Panc1 (cell line): ENCODE results near the gene PIGH. TPM values are rescaled to one million over a fixed set of nuclear protein-coding genes. Genes with fewer than 3 reads are reported as not detected.

Experiments
- ATAC-seq: fragments of 200-7000 bp; cut with Tn5 transposase; 2 replicates; pipeline ENCODE4 v1.9.1; 2020; ENCODE audit warnings: mild to moderate bottlenecking, moderate library complexity
- BruUV-seq: library from RNA; stranded (reverse); fragments of 400-500 nt; replicated peaks from 2 replicates; lab custom pipeline; 2021; lab: Mats Ljungman, UMichigan
- CTCF ChIA-PET: fragments of 300-600 bp; sonication (Branson Sonifier 250); formaldehyde crosslinking; loops from one replicate; lab custom pipeline; 2022; ENCODE audit warnings: antibody characterized with exemption; lab: Charles Lee
- POLR2A ChIA-PET: fragments of 300-600 bp; sonication (Branson Sonifier 250); formaldehyde crosslinking; loops from one replicate; lab custom pipeline; 2022; ENCODE audit warnings: antibody characterized with exemption; lab: Charles Lee
- DNase-seq: peaks from one replicate; pipeline ENCODE4 v3.0.0-alpha.2; 2010; ENCODE audit warnings: low read depth, low spot score
- H3K27ac ChIP-seq: 2 replicates; pipeline ENCODE4 v1.5.1; 2011; ENCODE audit warnings: mild to moderate bottlenecking, low read length, inconsistent platforms
- H3K27me3 ChIP-seq: fragments of 200-500 bp; sonication (Bioruptor generic); 2 replicates; pipeline ENCODE4 v1.6.0; 2014; ENCODE audit warnings: low read length, inconsistent platforms; ENCODE audit not compliant: control insufficient read depth, insufficient read depth
- H3K36me3 ChIP-seq: fragments of 200-500 bp; sonication (Bioruptor generic); 2 replicates; pipeline ENCODE4 v1.5.1; 2014; ENCODE audit warnings: inconsistent platforms, mild to moderate bottlenecking, low read length, moderate library complexity; ENCODE audit not compliant: control insufficient read depth, insufficient read depth
- H3K4me1 ChIP-seq: 2 replicates; pipeline ENCODE4 v1.5.1; 2011; ENCODE audit warnings: inconsistent platforms, mild to moderate bottlenecking, low read length, moderate library complexity; ENCODE audit not compliant: control insufficient read depth, insufficient read depth
- H3K4me3 ChIP-seq, 2 experiments: 2 replicates each; pipeline ENCODE4 v1.5.1; 2011 to 2012; ENCODE audit warnings: low read depth in 2 of 2, low read length in 2 of 2, mild to moderate bottlenecking in 2 of 2, inconsistent platforms in 1 of 2, moderate library complexity in 1 of 2
- H3K9me3 ChIP-seq: fragments of 200-500 bp; sonication (Bioruptor generic); 2 replicates; pipeline ENCODE4 v1.5.1; 2014; ENCODE audit warnings: low read depth, mild to moderate bottlenecking, inconsistent platforms, low read length, moderate library complexity; ENCODE audit not compliant: control insufficient read depth, insufficient read depth
- POLR2AphosphoS5 ChIP-seq: IDR thresholded peaks from 2 replicates; pipeline ENCODE4 v1.6.1; 2012; ENCODE audit warnings: mild to moderate bottlenecking, low read depth, low read length, moderate library complexity
- SIN3A ChIP-seq: IDR thresholded peaks from 2 replicates; pipeline ENCODE4 v1.6.1; 2012; ENCODE audit warnings: low read depth, mild to moderate bottlenecking, low read length, moderate library complexity, borderline replicate concordance; ENCODE audit not compliant: insufficient read depth
- TCF7L2 ChIP-seq: IDR thresholded peaks from 2 replicates; pipeline ENCODE4 v1.6.1; 2011; ENCODE audit warnings: mild to moderate bottlenecking, low read depth, low read length, inconsistent platforms
- in situ Hi-C: cut with HindIII; loops from 2 replicates; pipeline ENCODE4 v1.10.0; 2016; ENCODE audit warnings: low sequenced_read_pairs, low pct_unique_long_range_greater_than_20kb
- intact Hi-C: fragments of 100-400 bp; cut with micrococcal nuclease; formaldehyde crosslinking; loops from one replicate; pipeline ENCODE4 v1.10.0; 2022; ENCODE audit not compliant: unreplicated experiment
- total RNA-seq: library from RNA; stranded (reverse); gene quantifications from one replicate; pipeline ENCODE4 v1.2.1, GENCODE V29; 2021; ENCODE audit not compliant: unreplicated experiment
- TF ChIP-seq, protein P1 (sequence below), 2 experiments: IDR thresholded peaks; 2 replicates each; pipeline ENCODE4 v1.6.1; 2011 to 2012; ENCODE audit warnings: low read depth in 2 of 2, control low read depth in 1 of 2, low read length in 1 of 2, mild to moderate bottlenecking in 1 of 2, moderate library complexity in 1 of 2; ENCODE audit not compliant: insufficient read depth in 1 of 2
- TF ChIP-seq, protein P2 (sequence below): fragments of 450-650 bp; IDR thresholded peaks from 2 replicates; pipeline ENCODE4 v1.5.1; 2017; ENCODE audit warnings: mild to moderate bottlenecking

PIGH gene
- total RNA-seq, 1 experiment from 2014 or later, result 13.3 TPM

DNA sequence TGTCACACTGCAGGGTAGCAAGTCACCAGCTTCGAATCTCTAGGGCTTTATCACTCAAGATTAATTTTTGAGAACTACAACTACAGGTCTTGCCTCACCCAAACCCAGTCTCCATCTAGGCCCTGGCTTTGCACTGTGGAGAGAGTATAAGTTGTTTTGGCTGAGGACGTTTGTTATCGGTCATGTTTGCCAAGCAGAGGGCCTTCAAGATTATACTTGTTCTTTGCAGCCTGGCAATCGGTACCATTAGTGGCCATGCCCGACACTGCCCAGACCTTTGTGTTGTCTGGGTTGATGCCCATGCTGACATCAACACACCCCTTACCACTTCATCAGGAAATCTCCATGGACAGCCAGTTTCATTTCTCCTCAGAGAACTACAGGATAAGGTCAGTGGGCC is 45.3 kb upstream of the PIGH start:
- POLR2A ChIA-PET, result no interaction called here
- no peaks in the 10 kb centered on the region for H3K4me1 ChIP-seq
- peaks cover 3% of the 10 kb centered on the region; the same call in 1 of the 2 replicates for H3K36me3 ChIP-seq
- H3K4me3 ChIP-seq, result no peak overlapping the region
- intact Hi-C loops, result no loop called here
- in situ Hi-C loops, result no loop called here
- H3K9me3 ChIP-seq, result no peaks in the 10 kb centered on the region
- DNase-seq, result no peak
- no peaks in the 10 kb centered on the region for H3K27me3 ChIP-seq
- CTCF ChIA-PET, result no interaction called here
- TF ChIP-seq TCF7L2, result no peak
- TF ChIP-seq, protein P1, sequence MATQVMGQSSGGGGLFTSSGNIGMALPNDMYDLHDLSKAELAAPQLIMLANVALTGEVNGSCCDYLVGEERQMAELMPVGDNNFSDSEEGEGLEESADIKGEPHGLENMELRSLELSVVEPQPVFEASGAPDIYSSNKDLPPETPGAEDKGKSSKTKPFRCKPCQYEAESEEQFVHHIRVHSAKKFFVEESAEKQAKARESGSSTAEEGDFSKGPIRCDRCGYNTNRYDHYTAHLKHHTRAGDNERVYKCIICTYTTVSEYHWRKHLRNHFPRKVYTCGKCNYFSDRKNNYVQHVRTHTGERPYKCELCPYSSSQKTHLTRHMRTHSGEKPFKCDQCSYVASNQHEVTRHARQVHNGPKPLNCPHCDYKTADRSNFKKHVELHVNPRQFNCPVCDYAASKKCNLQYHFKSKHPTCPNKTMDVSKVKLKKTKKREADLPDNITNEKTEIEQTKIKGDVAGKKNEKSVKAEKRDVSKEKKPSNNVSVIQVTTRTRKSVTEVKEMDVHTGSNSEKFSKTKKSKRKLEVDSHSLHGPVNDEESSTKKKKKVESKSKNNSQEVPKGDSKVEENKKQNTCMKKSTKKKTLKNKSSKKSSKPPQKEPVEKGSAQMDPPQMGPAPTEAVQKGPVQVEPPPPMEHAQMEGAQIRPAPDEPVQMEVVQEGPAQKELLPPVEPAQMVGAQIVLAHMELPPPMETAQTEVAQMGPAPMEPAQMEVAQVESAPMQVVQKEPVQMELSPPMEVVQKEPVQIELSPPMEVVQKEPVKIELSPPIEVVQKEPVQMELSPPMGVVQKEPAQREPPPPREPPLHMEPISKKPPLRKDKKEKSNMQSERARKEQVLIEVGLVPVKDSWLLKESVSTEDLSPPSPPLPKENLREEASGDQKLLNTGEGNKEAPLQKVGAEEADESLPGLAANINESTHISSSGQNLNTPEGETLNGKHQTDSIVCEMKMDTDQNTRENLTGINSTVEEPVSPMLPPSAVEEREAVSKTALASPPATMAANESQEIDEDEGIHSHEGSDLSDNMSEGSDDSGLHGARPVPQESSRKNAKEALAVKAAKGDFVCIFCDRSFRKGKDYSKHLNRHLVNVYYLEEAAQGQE (IDR thresholded peaks at IDR 0.05; ENCODE audit: insufficient read depth in 1 of 2, low read depth in 2 of 2, low read length in 1 of 2), result no peak
- TF ChIP-seq SIN3A, result no peak
- TF ChIP-seq, protein P2, sequence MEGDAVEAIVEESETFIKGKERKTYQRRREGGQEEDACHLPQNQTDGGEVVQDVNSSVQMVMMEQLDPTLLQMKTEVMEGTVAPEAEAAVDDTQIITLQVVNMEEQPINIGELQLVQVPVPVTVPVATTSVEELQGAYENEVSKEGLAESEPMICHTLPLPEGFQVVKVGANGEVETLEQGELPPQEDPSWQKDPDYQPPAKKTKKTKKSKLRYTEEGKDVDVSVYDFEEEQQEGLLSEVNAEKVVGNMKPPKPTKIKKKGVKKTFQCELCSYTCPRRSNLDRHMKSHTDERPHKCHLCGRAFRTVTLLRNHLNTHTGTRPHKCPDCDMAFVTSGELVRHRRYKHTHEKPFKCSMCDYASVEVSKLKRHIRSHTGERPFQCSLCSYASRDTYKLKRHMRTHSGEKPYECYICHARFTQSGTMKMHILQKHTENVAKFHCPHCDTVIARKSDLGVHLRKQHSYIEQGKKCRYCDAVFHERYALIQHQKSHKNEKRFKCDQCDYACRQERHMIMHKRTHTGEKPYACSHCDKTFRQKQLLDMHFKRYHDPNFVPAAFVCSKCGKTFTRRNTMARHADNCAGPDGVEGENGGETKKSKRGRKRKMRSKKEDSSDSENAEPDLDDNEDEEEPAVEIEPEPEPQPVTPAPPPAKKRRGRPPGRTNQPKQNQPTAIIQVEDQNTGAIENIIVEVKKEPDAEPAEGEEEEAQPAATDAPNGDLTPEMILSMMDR, result no peak
- no peak for TF ChIP-seq POLR2AphosphoS5
- H3K27ac ChIP-seq, result no peak overlapping the region
- no TSS peak for BruUV-seq
- no peak for ATAC-seq

GRCh38 chr14:67644428-67644827 is 44.4 kb upstream of the PIGH start:
- intact Hi-C loops, result no loop called here
- Histone ChIP-seq H3K4me3 (no peak overlapping the region), H3K27me3 (no peaks in the 10 kb centered on the region), H3K9me3 (no peaks in the 10 kb centered on the region), H3K36me3 (no peaks in the 10 kb centered on the region), H3K27ac (no peak overlapping the region), H3K4me1 (no peaks in the 10 kb centered on the region)
- ChIA-PET CTCF (no interaction called here), POLR2A (no interaction called here)
- BruUV-seq, result no TSS peak
- no peak for TF ChIP-seq TCF7L2
- in situ Hi-C loops, result no loop called here
- no peak for ATAC-seq
- no peak for DNase-seq

GRCh38 chr14:67643713-67644112 is 43.6 kb upstream of the PIGH start:
- Histone ChIP-seq H3K36me3 (no peaks in the 10 kb centered on the region), H3K4me1 (no peaks in the 10 kb centered on the region), H3K27ac (no peak overlapping the region), H3K27me3 (no peaks in the 10 kb centered on the region), H3K4me3 (no peak overlapping the region), H3K9me3 (no peaks in the 10 kb centered on the region)
- DNase-seq (no peak), ATAC-seq (no peak)
- CTCF ChIA-PET, result no interaction called here
- no TSS peak for BruUV-seq
- intact Hi-C loops (no loop called here), in situ Hi-C loops (no loop called here)
- POLR2A ChIA-PET, result no interaction called here
- TF ChIP-seq POLR2AphosphoS5 (no peak), SIN3A (no peak), TCF7L2 (no peak)
- TF ChIP-seq, protein P2, result no peak
- TF ChIP-seq, protein P1 (IDR thresholded peaks at IDR 0.05; ENCODE audit: insufficient read depth in 1 of 2, low read depth in 2 of 2, low read length in 1 of 2), result no peak
